NCI-H69 (cell line): ENCODE measurements around the gene MYADM.
"Not testable (repeated sequence)": the region's sequence is repeated elsewhere in the genome, so short reads cannot be mapped to it uniquely, and the experiment has no call there.

ENCODE experiments used
- DNase-seq: peaks from one replicate; lab custom pipeline; 2025; lab: John Stamatoyannopoulos, UW

The MYADM gene

GRCh38 chr19:53868892-53869804 is 1.5 kb downstream of the MYADM start:
- DNase-seq, result peak; percentile 93

DNA sequence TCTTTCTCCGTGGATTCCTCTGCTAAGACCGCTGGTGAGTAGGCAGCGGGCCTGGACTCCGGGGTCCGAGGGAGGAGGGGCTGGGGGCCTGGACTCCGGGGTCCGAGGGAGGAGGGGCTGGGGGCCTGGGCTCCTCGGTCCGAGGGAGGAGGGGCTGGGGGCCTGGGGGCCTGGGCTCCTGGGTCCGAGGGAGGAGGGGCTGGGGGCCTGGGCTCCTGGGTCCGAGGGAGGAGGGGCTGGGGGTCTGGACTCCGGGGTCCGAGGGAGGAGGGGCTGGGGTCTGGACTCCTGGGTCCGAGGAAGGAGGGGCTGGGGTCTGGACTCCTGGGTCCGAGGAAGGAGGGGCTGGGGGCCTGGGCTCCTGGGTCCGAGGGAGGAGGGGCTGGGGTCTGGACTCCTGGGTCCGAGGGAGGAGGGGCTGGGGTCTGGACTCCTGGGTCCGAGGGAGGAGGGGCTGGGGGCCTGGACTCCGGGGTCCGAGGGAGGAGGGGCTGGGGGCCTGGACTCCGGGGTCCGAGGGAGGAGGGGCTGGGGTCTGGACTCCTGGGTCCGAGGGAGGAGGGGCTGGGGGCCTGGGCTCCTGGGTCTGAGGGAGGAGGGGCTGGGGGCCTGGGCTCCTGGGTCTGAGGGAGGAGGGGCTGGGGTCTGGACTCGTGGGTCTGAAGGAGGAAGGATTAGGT is 2.3 kb downstream of the MYADM start:
- DNase-seq, result not testable (repeated sequence)

- peak; percentile 13 for DNase-seq
Observed at GRCh38 chr19:53870485-53870844, 2.8 kb downstream of the MYADM start.

DNA sequence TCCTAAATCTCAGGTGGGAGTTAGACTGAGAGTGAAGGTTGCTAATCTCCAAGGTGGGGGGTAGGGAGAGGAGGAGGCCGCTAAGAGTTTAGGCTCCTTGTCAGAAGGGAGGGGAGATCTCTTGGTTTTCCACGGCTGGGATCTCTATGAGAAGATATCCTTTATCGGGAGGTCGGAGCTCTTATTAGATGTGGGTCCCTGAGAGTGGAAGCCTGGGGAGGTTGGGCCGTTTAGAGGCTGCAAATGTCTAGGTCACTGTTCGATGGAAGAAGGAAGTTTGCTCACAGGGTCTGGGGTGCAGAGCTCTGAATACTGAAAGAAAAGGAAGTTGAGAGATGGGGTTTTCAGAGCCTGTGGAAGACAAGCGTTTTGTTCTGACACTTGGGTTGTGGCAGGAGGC is 3.8 kb downstream of the MYADM start:
- no peak for DNase-seq

GRCh38 chr19:53872762-53873161 is 5.1 kb downstream of the MYADM start:
- peak; percentile 21 for DNase-seq

- no peak for DNase-seq
Observed at GRCh38 chr19:53873773-53874605, 6.3 kb downstream of the MYADM start.

GRCh38 chr19:53874606-53874990 is 6.9 kb downstream of the MYADM start:
- no peak for DNase-seq

- DNase-seq, result no peak
Observed at GRCh38 chr19:53875602-53876325, 8.1 kb downstream of the MYADM start.

DNA sequence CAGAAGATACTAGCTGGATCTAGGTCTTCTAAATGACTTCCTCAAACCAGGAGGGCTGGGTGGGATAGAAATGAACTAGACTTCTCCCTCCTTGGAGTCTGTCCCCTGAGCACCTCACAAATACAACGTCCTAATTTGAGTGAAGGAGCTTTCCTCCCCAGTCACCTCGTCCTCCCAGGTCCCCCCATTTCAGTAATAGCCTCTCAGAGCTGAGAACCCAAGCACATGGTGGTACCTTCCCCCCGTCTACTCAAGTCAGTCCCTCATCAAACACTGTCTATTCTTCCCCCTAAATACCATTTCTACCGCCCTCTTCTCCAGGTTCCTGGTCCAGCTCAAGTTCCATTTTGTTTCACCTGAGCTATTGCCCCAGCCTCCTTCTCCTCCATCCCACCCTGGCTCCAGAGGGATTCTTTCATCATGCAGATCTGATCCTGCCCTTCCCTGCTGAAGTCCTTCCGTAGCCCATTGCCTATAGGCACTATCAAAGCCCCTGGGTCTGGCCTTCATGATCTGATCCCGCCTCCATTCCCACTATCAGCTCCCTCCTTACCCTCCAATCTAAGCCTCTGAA is 9.1 kb downstream of the MYADM start:
- DNase-seq, result no peak

DNA sequence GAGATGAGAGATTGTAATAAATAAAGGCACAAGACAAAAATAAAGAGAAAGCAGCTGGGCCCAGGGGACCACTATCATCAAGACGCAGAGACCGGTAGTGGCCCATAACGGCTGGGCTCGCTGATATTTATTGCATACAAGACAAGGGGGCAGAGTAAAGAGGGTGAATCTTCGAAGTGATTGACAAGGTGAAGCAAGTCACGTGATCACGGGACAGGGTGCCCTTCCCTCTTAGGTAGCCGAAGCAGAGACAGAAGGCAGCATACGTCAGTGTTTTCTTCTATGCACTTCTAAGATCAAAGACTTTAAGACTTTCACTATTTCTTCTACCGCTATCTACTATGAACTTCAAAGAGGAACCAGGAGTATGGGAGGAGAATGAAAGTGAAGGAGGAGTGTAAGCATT is 9.7 kb downstream of the MYADM start:
- DNase-seq, result no peak

GRCh38 chr19:53878776-53879139 is 11.1 kb downstream of the MYADM start:
- DNase-seq, result no peak

- peak; percentile 98 for DNase-seq
Observed at GRCh38 chr19:53879140-53880081, 11.7 kb downstream of the MYADM start.

DNA sequence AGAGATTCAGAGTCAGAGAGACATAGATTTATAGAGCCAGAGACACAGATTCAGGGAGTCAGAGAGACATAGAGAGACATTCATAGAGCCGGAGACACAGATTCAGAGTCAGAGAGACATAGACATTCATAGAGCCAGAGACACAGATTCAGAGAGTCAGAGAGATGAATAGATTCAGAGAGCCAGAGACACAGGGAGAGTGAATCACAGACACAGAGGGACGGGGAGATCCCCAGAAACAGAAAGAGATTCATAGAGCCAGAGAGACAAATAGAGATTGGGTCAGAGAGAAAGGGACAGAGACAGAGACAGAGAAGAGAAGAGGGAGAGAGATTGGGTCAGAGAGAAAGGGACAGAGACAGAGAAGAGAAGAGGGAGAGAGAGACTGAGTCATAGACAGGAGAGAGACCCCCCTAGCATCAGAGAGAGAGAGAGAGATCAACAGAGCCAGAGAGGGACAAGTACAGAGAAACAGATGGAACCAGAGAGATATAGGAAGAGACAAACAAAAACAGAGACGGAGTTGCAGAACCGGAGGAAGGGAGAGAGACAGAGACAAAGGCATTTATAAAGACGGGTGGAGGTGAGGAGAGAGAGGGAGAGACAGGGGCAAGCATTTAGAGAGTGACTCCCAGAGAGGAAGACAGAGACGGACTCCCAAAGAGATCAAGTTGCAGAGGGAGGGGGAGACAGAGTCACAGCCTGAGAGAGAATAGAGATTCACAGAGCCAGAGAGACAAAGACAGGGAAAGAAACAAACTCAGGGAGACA is 13.2 kb downstream of the MYADM start:
- DNase-seq, result peak; percentile 49

- peak; percentile 91 for DNase-seq
Observed at GRCh38 chr19:53881482-53882390, 14.1 kb downstream of the MYADM start, which contains the start of gene PRKCG. PRKCG (plus strand) TSS chr19:53882197; CDS start chr19:53882495, 298 bp downstream.

DNA sequence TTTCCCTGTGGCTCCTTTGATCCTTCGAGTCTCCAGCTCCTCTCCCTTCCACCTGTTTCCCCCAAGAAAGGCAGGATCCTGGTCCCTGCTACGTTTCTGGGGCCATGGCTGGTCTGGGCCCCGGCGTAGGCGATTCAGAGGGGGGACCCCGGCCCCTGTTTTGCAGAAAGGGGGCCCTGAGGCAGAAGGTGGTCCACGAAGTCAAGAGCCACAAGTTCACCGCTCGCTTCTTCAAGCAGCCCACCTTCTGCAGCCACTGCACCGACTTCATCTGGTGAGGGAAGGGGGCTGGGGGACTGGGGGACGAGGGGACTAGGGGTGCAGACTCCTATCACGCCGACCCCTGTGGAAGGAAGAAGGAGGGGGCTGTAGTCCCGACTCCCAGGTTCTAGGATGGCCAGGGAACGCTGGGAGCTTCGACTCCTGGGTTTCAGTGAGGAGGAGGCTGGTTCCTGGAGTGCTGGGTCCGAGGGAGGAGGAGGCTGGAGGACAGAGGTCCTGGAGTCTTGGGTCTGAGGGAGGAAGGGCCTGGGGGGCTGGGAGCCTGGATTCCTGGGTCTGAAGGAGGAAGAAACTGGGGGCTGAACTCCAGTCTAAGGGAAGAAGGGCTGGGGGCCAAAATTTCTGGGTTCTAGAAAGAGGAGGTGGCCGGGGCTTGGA is 14.8 kb downstream of the MYADM start:
- peak; percentile 16 for DNase-seq

DNA sequence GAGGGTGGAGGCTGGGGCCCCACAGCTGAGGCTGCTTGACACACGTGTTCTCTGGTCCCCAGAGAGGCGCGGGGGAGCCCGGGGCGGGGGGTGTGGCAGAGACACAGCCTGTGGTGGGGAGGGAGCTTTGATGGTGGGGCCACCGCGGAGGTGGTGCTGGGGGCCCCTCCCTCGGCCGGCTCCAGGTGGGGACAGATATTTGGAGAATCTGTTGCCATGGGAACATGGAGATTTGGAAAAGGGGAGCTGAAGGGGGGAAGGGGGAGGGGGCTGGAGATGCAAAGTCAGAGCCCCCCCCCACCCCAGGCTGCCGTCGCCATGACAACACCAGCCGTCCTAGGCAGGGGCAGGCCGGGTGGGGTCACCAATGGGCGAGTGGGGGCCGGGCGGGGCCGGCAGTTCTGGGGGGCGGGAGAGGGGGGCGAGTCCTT is 15.6 kb downstream of the MYADM start:
- DNase-seq, result peak; percentile 39

- DNase-seq, result no peak
Observed at GRCh38 chr19:53883741-53884140, 16.1 kb downstream of the MYADM start.

GRCh38 chr19:53884256-53884655 is 16.6 kb downstream of the MYADM start:
- no peak for DNase-seq
